Measurements from ENCODE around the gene NOX3.

DNA sequence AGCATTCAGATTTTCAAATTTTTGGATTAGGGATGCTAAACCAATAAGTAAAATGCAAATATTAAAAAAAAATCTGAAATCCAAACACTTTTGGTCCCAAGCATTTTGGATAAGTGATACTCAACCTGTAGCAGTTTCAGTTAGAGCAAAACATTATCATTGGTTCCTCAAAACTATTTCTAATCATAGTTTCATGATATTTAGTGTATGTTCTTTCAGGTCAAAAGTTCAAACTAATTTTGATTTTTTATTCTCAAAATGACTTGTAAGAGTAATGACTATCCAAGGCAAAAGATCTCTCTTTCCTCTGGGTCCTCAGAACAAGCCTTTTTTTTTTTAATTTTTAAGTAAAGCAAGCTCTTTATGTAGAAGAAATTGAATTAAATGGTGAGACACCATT, 77.4 kb downstream of the NOX3 start:
- TF ChIP-seq POLR2A (IDR thresholded peaks at IDR 0.05; ENCODE audit: control extremely low read depth in 1 of 2, low read depth in 2 of 2, low read length in 2 of 2) = no peak
- TF ChIP-seq RAD21 (IDR thresholded peaks at IDR 0.05 in 1 of 2, conservative IDR thresholded peaks at IDR 0.05 in 1 of 2; ENCODE audit: low read depth in 2 of 2, low read length in 2 of 2) = no peak
- TF ChIP-seq CTCF (IDR thresholded peaks at IDR 0.05; ENCODE audit: control extremely low read depth in 1 of 3, insufficient read depth in 1 of 3, low read depth in 1 of 3, low read length in 3 of 3) = no peak
- no peak for TF ChIP-seq CREB1 (IDR thresholded peaks at IDR 0.05)
- TF ChIP-seq POLR2AphosphoS5 (IDR thresholded peaks at IDR 0.05; ENCODE audit: low read depth, low read length) = no peak
- TF ChIP-seq EZH2 (IDR thresholded peaks at IDR 0.05; ENCODE audit: low read depth, low read length, severe bottlenecking) = no peak
- no peak for TF ChIP-seq POU5F1 (IDR thresholded peaks at IDR 0.05; ENCODE audit: low read depth, low read length)
- TF ChIP-seq RXRA (IDR thresholded peaks at IDR 0.05; ENCODE audit: insufficient read depth, low read depth, low read length) = no peak
